Measurements from ENCODE around the gene NAV3. TPM values are rescaled to one million over a fixed set of nuclear protein-coding genes. Genes with fewer than 3 reads are reported as not detected.

NAV3 gene
- total RNA-seq, 1 experiment from 2014 or later: 3.0 TPM

DNA sequence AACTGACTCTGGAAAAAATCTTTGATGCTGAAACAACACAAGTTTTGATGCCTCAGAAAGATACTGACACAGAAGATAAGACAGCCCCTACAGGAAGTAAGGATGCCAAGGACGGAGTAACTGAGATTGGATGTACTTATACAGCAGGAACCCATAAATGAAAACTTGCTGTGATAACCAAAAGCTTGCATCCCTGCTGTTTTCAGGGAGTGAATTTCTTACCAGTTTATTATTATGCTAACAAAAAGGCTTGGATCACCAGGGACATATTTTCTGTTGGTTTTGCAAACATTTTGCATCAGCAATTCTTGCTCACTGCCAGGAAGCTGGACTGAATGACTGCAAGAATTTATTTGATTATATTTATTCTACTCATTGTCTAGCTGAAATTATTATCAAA is 197.7 kb downstream of the NAV3 start:
- Histone ChIP-seq H3K9me3 (ENCODE audit: control insufficient read depth, low read depth, low read length) (no peaks in the 10 kb centered on the region), H3K4ac (ENCODE audit: low read depth, low read length) (no peak overlapping the region), H3K79me2 (ENCODE audit: insufficient read depth, low read length) (no peaks in the 10 kb centered on the region), H3K27ac (ENCODE audit: insufficient read length, low read depth, low read length) (no peak overlapping the region), H2BK12ac (ENCODE audit: insufficient read length, low read depth, low read length) (no peak overlapping the region), H3K79me1 (ENCODE audit: insufficient read depth, low read depth, low read length, poor library complexity, severe bottlenecking) (no peaks in the 10 kb centered on the region), H2AK5ac (ENCODE audit: insufficient read length, low read length) (no peak overlapping the region), H3K56ac (ENCODE audit: insufficient read length, low read depth, low read length) (no peak overlapping the region), H4K20me1 (ENCODE audit: control insufficient read depth, insufficient read depth, insufficient read length) (no peaks in the 10 kb centered on the region), H3T11ph (ENCODE audit: low read length) (no peak overlapping the region), H3K4me1 (ENCODE audit: insufficient read depth, low read length) (no peaks in the 10 kb centered on the region), H4K5ac (ENCODE audit: insufficient read length, low read depth, low read length) (no peak overlapping the region), H2BK5ac (ENCODE audit: insufficient read length, low read length) (no peak overlapping the region), H4K8ac (replicated peaks; ENCODE audit: insufficient read length, low read depth, low read length) (no peak overlapping the region), H2BK20ac (ENCODE audit: low read depth, low read length, poor library complexity, severe bottlenecking) (no peak overlapping the region), H3K23me2 (ENCODE audit: insufficient read length, low read depth, low read length, poor library complexity, severe bottlenecking) (no peaks in the 10 kb centered on the region), H3K18ac (ENCODE audit: insufficient read length, low read depth, low read length) (no peak overlapping the region), H3K23ac (ENCODE audit: insufficient read length, low read depth, low read length) (no peak overlapping the region), H4K91ac (ENCODE audit: insufficient read length, low read depth, low read length) (no peak overlapping the region), H3K9ac (ENCODE audit: extremely low read depth, insufficient read length, low read length) (no peak overlapping the region), H3K27me3 (ENCODE audit: insufficient read depth, low read length) (no peaks in the 10 kb centered on the region), H2BK15ac (ENCODE audit: low read depth, low read length) (no peak overlapping the region), H2BK120ac (ENCODE audit: low read depth, low read length, poor library complexity, severe bottlenecking) (no peak overlapping the region), H2AFZ (ENCODE audit: low read length) (no peak overlapping the region), H3K4me2 (ENCODE audit: insufficient read depth, insufficient read length, low read length) (no peak overlapping the region), H3K14ac (ENCODE audit: insufficient read depth, low read length) (no peak overlapping the region)
- Mint-ChIP-seq H3K36me3 (ENCODE audit: insufficient read depth in 1 of 3, low read depth in 3 of 3) (no peaks in the 10 kb centered on the region), H3K27ac (no peak overlapping the region), H3K4me3 (no peak overlapping the region), H3K27me3 (ENCODE audit: low read depth) (no peaks in the 10 kb centered on the region), H3K9me3 (no peaks in the 10 kb centered on the region), H3K4me1 (0 out of 4 replicates have a peak, but pooled peaks cover 0 to 3% of the 10 kb centered on the region in 2 experiments)
- DNase-seq: no peak
- WGBS (ENCODE audit: extremely low coverage, insufficient read length, low lambda C conversion rate): no CpG with 5 or more reads among the region's 1 CpG
- no peak for TF ChIP-seq CTCF (conservative IDR thresholded peaks at IDR 0.05)
